ENCODE data around the gene CSTF2.

The CSTF2 gene

GRCh38 chrX:100871594-100872560, 51.7 kb downstream of the CSTF2 start:
- DNase-seq = no peak

- DNase-seq = no peak
These were observed 54.1 kb downstream of the CSTF2 start, which contains the start of gene NOX1 for GRCh38 chrX:100874325-100874724. TSS of gene NOX1 (minus strand) at chrX:100874359. CDS start at chrX:100874139, 220 bp downstream.

- no peak for DNase-seq
These were observed 60.2 kb downstream of the CSTF2 start for GRCh38 chrX:100880368-100880767.

GRCh38 chrX:100883654-100884053, 63.5 kb downstream of the CSTF2 start:
- no peak for DNase-seq
